ENCODE results near the gene IGFBP6. TPM values are rescaled to one million over a fixed set of nuclear protein-coding genes. Genes with fewer than 3 reads are reported as not detected.

IGFBP6 gene
- total RNA-seq, 1 experiment from 2014 or later = 58.0 TPM

- Histone ChIP-seq H3K9me3 (replicated peaks) (no peaks in the 10 kb centered on the region), H3K36me3 (no peaks in the 10 kb centered on the region), H3K4me3 (no peak overlapping the region), H3K4me1 (replicated peaks) (no peaks in the 10 kb centered on the region), H3K27ac (no peak overlapping the region), H3K27me3 (replicated peaks) (no peaks in the 10 kb centered on the region)
- DNase-seq (ENCODE audit: low read depth in 1 of 2, low spot score in 2 of 2) = no peak
Observed at GRCh38 chr12:53118751-53119300, 21.4 kb downstream of the IGFBP6 start.

- no peaks in the 10 kb centered on the region for H3K27me3 ChIP-seq (replicated peaks)
- no peaks in the 10 kb centered on the region for H3K4me1 ChIP-seq (replicated peaks)
- H3K27ac ChIP-seq = no peak overlapping the region
- DNase-seq (ENCODE audit: low read depth in 1 of 2, low spot score in 2 of 2) = no peak
- H3K36me3 ChIP-seq = no peaks in the 10 kb centered on the region
- H3K9me3 ChIP-seq (replicated peaks) = no peaks in the 10 kb centered on the region
- no peak overlapping the region for H3K4me3 ChIP-seq
Observed at GRCh38 chr12:53120685-53121525, 23.4 kb downstream of the IGFBP6 start.

- Histone ChIP-seq H3K36me3 (no peaks in the 10 kb centered on the region), H3K27ac (no peak overlapping the region), H3K4me3 (no peak overlapping the region), H3K27me3 (replicated peaks) (no peaks in the 10 kb centered on the region), H3K4me1 (replicated peaks) (no peaks in the 10 kb centered on the region), H3K9me3 (replicated peaks) (no peaks in the 10 kb centered on the region)
- peak in 1 of 2 experiments; percentile 3 for DNase-seq (ENCODE audit: low read depth in 1 of 2, low spot score in 2 of 2)
Observed at GRCh38 chr12:53122961-53123468, 25.5 kb downstream of the IGFBP6 start.

GRCh38 chr12:53123578-53124351 lies 26.3 kb downstream of the IGFBP6 start:
- H3K27ac ChIP-seq = no peak overlapping the region
- DNase-seq (ENCODE audit: low read depth in 1 of 2, low spot score in 2 of 2) = peak in 1 of 2 experiments; percentile 34
- no peaks in the 10 kb centered on the region for H3K36me3 ChIP-seq
- H3K4me3 ChIP-seq = no peak overlapping the region
- no peaks in the 10 kb centered on the region for H3K27me3 ChIP-seq (replicated peaks)
- no peaks in the 10 kb centered on the region for H3K9me3 ChIP-seq (replicated peaks)
- H3K4me1 ChIP-seq (replicated peaks) = no peaks in the 10 kb centered on the region

GRCh38 chr12:53124352-53124723 lies 26.9 kb downstream of the IGFBP6 start:
- Histone ChIP-seq H3K9me3 (replicated peaks) (no peaks in the 10 kb centered on the region), H3K36me3 (no peaks in the 10 kb centered on the region), H3K4me3 (no peak overlapping the region), H3K27ac (no peak overlapping the region), H3K27me3 (replicated peaks) (no peaks in the 10 kb centered on the region), H3K4me1 (replicated peaks) (no peaks in the 10 kb centered on the region)
- no peak for DNase-seq (ENCODE audit: low read depth in 1 of 2, low spot score in 2 of 2)

GRCh38 chr12:53127169-53127568 lies 29.7 kb downstream of the IGFBP6 start:
- Histone ChIP-seq H3K4me3 (no peak overlapping the region), H3K9me3 (replicated peaks) (no peaks in the 10 kb centered on the region), H3K4me1 (replicated peaks) (no peaks in the 10 kb centered on the region), H3K27ac (no peak overlapping the region), H3K27me3 (replicated peaks) (no peaks in the 10 kb centered on the region), H3K36me3 (no peaks in the 10 kb centered on the region)
- DNase-seq (ENCODE audit: low read depth in 1 of 2, low spot score in 2 of 2) = no peak

GRCh38 chr12:53128780-53129569 lies 31.5 kb downstream of the IGFBP6 start:
- no peaks in the 10 kb centered on the region for H3K36me3 ChIP-seq
- no peaks in the 10 kb centered on the region for H3K9me3 ChIP-seq (replicated peaks)

GRCh38 chr12:53131844-53132243 lies 34.4 kb downstream of the IGFBP6 start:
- no peak overlapping the region for H3K27ac ChIP-seq
- no peaks in the 10 kb centered on the region for H3K27me3 ChIP-seq (replicated peaks)
- DNase-seq (ENCODE audit: low read depth in 1 of 2, low spot score in 2 of 2) = no peak
- H3K36me3 ChIP-seq = no peaks in the 10 kb centered on the region
- no peak overlapping the region for H3K4me3 ChIP-seq
- H3K9me3 ChIP-seq (replicated peaks) = no peaks in the 10 kb centered on the region
- no peaks in the 10 kb centered on the region for H3K4me1 ChIP-seq (replicated peaks)

More at GRCh38 chr12:53128780-53129569, 31.5 kb downstream of the IGFBP6 start:
- Histone ChIP-seq H3K27me3 (replicated peaks) (no peaks in the 10 kb centered on the region), H3K4me1 (replicated peaks) (no peaks in the 10 kb centered on the region), H3K27ac (no peak overlapping the region), H3K4me3 (no peak overlapping the region)
- DNase-seq (ENCODE audit: low read depth in 1 of 2, low spot score in 2 of 2) = no peak

- Histone ChIP-seq H3K4me1 (replicated peaks) (no peaks in the 10 kb centered on the region), H3K27me3 (replicated peaks) (no peaks in the 10 kb centered on the region), H3K9me3 (replicated peaks) (no peaks in the 10 kb centered on the region), H3K27ac (no peak overlapping the region), H3K36me3 (no peaks in the 10 kb centered on the region), H3K4me3 (no peak overlapping the region)
- no peak for DNase-seq (ENCODE audit: low read depth in 1 of 2, low spot score in 2 of 2)
Observed at GRCh38 chr12:53133722-53134121, 36.3 kb downstream of the IGFBP6 start.

GRCh38 chr12:53143355-53143754 lies 45.9 kb downstream of the IGFBP6 start:
- Histone ChIP-seq H3K9me3 (replicated peaks) (no peaks in the 10 kb centered on the region), H3K27ac (no peak overlapping the region), H3K4me3 (no peak overlapping the region), H3K4me1 (replicated peaks) (no peaks in the 10 kb centered on the region), H3K27me3 (replicated peaks) (no peaks in the 10 kb centered on the region), H3K36me3 (no peaks in the 10 kb centered on the region)
- DNase-seq (ENCODE audit: low read depth in 1 of 2, low spot score in 2 of 2) = no peak

- no peak for DNase-seq (ENCODE audit: low read depth in 1 of 2, low spot score in 2 of 2)
Observed at GRCh38 chr12:53145383-53146260, 48.2 kb downstream of the IGFBP6 start.

GRCh38 chr12:53147181-53147580 lies 49.7 kb downstream of the IGFBP6 start:
- DNase-seq (ENCODE audit: low read depth in 1 of 2, low spot score in 2 of 2) = no peak
- Histone ChIP-seq H3K4me1 (replicated peaks) (no peaks in the 10 kb centered on the region), H3K9me3 (replicated peaks) (no peaks in the 10 kb centered on the region), H3K27me3 (replicated peaks) (no peaks in the 10 kb centered on the region), H3K27ac (no peak overlapping the region), H3K4me3 (no peak overlapping the region), H3K36me3 (no peaks in the 10 kb centered on the region)

More at GRCh38 chr12:53145383-53146260, 48.2 kb downstream of the IGFBP6 start:
- no peaks in the 10 kb centered on the region for H3K4me1 ChIP-seq (replicated peaks)
- H3K4me3 ChIP-seq = no peak overlapping the region
- no peak overlapping the region for H3K27ac ChIP-seq
- H3K9me3 ChIP-seq (replicated peaks) = no peaks in the 10 kb centered on the region
- no peaks in the 10 kb centered on the region for H3K27me3 ChIP-seq (replicated peaks)
- H3K36me3 ChIP-seq = no peaks in the 10 kb centered on the region

All from SJSA1 (cell line).